DMS114 treated with DMSO at 0.1 percent for 48 hours (cell line): ENCODE data around the gene NFE2L3.

Source experiments
- DNase-seq: peaks from one replicate; lab custom pipeline; 2025; ENCODE audit not compliant: unreplicated experiment; lab: John Stamatoyannopoulos, UW

Gene NFE2L3

DNA sequence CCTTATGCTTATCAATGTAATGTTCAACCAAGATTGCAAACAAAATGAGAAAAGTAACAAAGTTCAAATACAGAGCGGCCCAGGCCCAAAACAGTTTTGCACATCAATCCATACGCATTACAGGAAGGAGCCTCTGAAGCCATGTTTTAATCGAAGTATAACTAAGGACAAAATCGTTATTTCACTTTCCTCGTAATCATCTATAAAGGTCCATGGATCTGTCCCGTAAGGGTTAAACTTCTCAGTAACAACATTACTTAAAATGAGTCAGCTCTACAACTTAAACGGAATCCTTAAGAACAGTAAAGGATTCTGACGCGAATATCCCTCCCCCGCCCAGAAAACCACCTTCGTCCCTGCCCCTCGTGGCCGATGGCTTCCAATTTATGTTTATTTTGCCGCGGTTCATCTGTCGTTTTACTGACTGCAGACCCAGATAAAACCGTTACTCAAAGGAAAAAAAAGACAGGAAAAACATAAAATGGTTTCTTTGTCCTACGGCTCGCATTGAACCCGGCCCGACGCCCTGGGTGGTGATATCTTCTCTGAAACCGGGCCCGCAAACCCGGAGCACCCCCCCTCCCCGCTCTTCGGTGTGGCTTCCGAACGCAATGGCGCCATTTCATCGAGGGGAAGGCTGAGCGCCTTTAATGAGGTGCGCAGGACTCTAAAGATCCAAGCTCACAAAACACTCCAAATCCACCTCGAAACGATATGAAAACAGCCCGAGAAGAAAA lies 47.5 kb downstream of the NFE2L3 start:
- no peak for DNase-seq

DNA sequence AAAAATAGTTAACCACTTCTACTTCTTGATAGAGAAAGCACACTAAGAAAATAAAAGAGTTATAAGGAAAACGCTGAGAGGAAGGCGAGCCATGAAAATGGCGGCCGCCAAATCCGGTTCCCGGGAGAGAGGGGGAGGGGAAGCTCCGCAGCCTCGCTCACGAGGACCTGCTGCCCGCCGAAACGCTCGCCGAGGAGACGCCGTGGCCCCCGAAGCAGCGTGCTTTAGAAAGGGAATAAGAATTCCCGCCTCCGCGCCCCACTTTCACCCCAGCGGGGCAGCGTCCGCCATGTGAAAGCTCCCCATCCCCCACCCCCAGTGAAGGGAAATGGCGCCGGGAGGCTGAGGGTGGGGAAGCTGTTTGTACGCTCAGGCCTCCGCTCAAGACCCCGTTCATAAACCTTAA lies 48.0 kb downstream of the NFE2L3 start:
- DNase-seq, result peak; percentile 63

DNA sequence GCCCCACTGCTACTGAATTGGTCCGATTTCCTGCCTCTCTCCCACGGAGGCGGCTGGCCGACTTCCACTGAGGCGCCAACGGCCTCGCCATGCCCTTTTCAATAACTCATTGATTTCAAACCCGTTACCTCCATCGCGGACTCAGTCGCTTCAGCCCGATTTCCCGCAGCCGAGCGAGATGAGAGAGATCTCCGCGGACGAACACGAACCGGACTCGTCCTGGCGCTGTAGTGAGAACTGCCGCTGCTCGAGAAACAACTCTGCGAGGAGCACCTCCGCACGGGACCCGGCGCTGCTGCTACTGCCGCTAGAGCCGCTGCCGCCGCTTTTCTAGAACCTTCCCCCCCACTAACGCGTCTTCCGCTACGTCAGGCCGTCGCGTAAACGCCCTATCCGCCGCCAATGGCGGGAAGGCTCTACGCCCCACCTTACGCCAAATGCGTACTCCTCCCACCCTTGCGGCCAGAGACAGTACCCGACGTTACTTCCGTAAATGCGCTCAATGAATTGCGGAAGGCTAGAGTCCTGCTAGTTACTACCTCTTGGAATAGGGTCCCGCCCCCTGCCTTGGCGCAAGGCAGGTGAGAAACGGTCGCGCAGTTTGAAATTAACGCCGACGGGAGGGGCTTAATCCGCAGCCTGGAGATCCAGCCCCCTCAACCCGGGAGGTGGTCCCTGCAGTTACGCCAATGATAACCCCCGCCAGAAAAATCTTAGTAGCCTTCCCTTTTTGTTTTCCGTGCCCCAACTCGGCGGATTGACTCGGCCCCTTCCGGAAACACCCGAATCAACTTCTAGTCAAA lies 48.6 kb downstream of the NFE2L3 start, which contains the start of gene HNRNPA2B1:
HNRNPA2B1 (minus strand) TSS at position 303 of the 803 bp plus-strand sequence; CDS start at position 134, 169 bp downstream.
- peak; percentile 96 for DNase-seq

DNA sequence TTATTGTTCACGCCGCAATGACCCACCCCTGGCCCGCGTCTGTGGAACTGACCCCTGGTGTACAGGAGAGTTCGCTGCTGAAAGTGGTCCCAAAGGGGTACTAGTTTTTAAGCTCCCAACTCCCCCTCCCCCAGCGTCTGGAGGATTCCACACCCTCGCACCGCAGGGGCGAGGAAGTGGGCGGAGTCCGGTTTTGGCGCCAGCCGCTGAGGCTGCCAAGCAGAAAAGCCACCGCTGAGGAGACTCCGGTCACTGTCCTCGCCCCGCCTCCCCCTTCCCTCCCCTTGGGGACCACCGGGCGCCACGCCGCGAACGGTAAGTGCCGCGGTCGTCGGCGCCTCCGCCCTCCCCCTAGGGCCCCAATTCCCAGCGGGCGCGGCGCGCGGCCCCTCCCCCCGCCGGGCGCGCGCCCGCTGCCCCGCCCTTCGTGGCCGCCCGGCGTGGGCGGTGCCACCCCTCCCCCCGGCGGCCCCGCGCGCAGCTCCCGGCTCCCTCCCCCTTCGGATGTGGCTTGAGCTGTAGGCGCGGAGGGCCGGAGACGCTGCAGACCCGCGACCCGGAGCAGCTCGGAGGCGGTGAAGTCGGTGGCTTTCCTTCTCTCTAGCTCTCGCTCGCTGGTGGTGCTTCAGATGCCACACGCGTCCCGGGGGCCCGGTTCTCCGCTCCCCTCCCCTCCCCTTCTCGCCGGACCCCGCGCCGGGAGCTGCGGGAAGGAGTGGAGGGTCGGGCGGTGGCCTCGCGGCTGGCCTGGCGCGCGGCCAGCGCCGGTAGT lies 49.4 kb downstream of the NFE2L3 start, which contains the start of gene CBX3:
CBX3 (plus strand) TSS at position 499 of the 772 bp plus-strand sequence. CDS start 1,254 bp downstream, outside the sequence.
- peak; percentile 90 for DNase-seq

DNA sequence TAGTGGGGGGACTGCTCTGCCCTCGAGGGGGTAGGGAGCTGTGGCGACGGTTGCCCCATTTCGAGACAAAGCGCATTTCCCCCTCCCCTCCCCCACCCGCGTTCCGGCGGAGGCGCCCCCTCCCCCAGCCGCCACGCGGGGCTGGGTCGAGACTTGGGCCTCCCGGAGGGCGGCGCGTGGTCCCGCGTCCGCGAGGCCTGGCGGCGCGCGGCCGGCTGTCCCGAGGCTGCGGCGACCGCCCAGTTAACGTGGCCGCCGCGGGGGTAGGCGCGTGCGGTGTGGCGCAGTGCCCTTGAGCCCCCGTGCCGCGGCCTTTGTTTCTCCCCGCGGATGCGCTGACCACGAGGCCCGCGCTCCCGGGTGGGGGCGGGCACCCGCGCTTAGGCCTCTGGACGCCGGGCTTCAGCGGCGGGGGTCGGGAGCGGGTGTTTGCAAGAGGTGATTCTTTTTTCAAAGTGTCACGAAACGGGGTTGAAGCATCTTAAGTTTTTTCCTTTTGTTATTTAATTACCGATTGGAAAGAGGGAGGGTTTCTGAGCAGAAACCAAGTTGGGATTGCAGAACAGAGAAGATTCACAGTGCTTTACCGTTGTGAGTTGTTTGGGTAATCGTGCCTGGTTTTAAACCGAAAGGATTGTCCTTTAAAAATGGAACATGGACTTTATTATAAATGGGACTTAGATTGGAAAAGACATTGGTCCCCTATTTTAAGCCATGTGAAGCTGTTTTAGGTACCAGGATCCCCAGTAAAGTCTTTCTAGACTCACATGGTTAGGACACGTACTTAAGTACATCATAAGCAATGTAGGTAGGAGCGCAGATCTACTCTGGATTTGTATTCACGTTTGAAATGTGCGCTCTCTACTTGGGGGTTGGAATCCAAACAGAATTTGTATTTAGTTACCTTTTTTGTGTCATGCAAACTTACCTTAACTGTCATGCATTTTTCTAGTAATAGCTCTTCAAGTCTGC lies 50.3 kb downstream of the NFE2L3 start:
- DNase-seq, result peak; percentile 48

DNA sequence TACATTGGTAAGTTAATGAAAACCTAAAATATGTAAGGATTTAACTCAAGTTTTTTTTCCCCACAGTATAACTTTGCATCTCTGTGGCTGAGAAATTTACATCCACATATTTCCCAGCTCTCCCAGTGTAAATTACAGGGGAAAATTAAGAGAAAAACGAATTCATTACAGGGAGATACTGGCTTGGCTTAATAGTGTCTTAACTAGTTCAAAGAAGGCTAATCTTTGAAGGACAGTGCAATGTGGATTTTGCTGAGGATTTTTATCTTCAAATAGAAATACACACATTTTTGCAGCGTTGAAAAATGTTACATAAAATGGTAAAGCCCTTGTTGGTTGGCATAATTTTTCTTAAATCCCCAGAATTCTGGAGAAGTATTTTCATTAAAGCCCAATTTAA lies 51.0 kb downstream of the NFE2L3 start:
- DNase-seq, result no peak

DNA sequence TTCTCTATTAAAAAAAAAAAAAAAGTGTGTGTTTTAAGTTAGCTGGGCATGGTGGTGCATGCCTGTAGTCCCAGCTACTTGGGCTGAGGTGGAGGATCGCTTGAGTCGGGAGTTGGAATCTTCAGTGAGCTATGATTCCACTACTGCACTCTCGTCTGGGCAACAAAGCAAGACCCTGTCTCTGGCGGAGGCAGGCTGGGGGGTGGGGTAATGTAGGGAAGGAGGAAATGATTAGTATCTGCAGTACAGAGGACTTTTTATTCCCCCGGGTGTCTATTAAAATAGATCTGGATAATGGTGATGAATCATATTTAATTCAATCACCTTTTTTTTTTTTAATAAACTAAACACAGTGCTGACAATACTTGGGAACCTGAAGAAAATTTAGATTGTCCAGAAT lies 56.0 kb downstream of the NFE2L3 start:
- no peak for DNase-seq

DNA sequence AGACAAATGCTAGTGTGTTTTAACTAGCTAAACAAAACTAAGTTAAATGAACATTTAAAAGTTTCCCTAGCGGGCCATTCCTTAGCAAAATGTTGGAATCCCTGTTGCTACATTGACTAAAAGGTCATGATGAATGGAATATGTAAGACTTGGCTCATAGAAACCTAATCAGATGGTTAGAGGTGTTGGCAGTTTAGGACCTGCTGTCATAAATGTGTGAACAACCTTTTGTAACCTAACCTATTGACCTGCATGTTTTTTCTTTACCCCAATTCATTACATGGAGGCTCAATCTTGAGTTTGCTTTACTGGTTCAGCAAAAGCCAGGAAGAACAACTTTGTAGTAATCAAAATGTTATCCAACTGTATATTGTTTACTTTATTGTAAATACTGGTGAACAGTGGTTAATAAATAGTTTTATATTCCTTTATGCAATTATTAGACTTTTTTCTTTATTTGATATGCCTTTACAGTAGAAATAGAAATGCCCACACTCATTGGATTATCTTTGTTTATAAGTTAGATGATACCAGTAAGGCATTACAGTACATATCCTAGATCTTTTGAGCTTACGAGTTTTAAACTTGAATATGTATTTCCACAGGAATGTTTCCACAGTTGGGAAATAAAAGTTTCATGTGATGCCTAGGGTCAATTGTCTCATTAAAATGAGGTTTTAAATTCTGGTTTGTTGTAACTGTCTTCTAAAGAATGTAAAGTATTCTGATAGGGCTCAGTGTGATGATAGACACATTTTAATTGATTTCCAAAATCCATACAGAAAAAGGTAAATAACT lies 61.1 kb downstream of the NFE2L3 start:
- no peak for DNase-seq

DNA sequence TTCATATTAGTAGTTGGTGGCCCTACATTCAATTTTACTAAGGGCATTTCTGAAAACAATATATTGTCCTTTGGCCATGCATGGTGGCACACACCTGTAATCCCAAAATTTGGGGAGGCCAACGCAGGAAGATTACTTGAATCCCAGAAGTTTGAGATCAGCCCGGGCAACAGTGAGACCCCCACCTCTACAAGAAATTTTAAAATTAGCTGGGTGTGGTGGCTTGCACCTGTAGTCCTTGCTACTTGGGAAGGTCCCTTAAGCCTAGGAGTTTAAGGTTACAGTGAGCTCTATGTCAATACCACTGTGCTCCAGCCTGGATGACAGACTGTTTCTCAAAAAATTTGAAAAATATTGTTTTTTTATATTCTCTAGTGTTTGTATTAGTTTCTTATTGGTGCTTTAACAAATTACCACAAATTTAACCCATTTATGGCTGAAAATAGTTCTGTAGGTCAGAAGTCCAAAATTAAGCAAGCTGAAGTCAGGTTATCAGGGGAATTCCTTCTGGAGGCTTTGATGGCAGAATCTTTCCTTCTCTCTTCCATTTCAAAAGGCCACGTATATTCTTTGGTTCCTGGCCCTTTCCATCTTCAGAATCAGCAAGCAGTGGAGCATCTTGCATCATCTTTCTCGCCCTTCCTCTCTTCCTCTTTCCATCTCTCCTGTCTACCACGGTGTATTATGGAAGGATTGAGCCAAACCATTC lies 62.0 kb downstream of the NFE2L3 start:
- DNase-seq, result peak; percentile 17

DNA sequence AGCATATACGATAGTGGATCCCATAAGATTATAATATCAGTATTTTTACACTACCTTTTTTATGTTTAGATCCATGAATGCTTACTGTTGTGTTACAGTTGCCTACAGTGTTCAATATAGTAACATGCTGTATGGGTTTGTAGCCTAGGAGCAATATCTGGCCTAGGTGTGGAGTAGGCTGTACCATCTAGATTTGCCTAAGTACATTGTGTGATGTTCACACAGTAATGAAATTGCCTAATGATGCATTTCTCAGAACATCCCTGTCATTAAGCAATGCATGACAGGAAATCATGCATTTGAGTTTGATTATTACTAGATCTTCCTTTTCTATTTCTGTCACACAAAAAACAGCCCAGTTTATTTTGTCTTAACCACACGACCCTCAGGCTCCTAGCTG lies 64.1 kb downstream of the NFE2L3 start:
- DNase-seq, result no peak

DNA sequence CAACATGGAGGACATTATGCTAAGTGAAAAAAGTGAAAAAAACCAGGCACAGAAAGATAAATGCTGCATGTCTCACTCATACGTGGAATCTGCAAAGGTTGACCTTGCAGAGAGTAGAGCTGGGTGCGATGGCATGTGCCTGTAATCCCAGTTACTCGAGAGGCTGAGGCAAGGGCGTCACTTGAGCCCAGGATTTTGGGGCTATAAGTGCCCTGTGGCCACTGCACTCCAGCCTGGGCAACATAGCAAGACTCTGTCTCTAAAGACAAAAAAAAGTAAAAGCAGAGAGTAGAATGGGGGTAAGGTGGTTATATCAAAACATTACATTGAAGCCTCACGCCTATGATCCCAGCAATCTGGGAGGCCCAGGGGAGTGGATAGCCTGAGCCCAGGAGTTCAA lies 72.4 kb downstream of the NFE2L3 start:
- DNase-seq, result no peak

DNA sequence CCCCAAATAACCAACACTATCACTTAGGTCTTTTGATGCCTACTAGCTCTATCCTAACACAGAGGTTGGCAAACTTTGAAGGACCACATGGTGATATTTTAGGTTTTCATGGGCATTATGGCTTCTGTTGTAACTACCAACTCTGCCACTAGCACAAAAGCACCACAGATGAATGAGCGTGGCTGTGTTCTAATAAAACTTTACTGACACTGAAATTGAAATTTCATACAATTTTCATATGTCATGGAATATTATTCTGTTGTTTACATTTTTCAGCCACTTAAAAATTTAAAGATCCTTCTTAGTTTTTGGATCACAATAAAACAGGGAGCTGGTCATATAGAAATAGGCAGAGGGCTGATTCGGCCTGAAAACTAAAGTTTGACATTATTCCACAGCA lies 76.0 kb downstream of the NFE2L3 start:
- DNase-seq, result no peak

DNA sequence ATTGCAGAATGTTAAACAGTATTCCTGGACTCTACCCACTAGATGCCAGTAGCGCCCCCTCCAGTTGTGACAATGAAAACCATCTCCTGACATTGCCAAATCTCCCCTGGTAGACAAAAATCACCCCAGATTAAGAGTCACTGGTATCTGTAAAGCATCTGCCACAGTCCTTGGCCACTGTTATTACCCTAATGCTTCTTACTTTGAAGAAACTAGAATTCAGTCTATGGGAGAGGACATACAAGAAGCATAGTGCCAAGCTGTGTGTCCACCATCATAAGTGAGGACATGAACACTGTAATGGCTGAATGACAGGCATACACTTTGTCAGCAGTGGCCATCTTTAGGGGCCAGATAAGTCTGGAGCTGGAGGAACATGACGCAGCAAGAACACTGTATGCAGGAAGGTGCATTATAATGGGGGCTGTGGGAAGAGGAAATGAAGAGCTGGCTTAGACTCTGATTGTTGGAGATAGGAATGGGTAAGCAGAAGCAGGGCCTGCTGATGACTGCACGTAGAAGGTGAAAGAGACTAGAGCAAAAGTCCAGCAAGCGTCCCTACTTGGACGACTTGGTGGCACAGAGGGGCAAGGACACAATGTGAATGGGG lies 82.0 kb downstream of the NFE2L3 start:
- no peak for DNase-seq
